Prostate gland (tissue), 2 donors: ENCODE results near the gene RIC8B.

Source experiments
- CTCF ChIP-seq, 4 experiments: fragments of 200-600 bp in 2 of 4; fragments of 450-650 bp in 2 of 4; sonication (generic) in 2 of 4; IDR thresholded peaks; 1 replicate in 3 of 4; 2 replicates in 1 of 4; pipeline ENCODE4 v1.5.1; 2016 to 2019; ENCODE audit warnings: antibody characterized with exemption in 4 of 4, mild to moderate bottlenecking in 2 of 4, moderate library complexity in 2 of 4
- POLR2A ChIP-seq: fragments of 450-650 bp; IDR thresholded peaks from one replicate; pipeline ENCODE4 v1.6.1; 2016; ENCODE audit warnings: antibody characterized with exemption, mild to moderate bottlenecking
- POLR2AphosphoS5 ChIP-seq: sonication (generic); formaldehyde crosslinking; IDR thresholded peaks from one replicate; pipeline ENCODE4 v1.6.1; 2017; ENCODE audit warnings: antibody characterized with exemption

- no peak for TF ChIP-seq CTCF (IDR thresholded peaks at IDR 0.05)
- no peak for TF ChIP-seq POLR2A
- TF ChIP-seq POLR2AphosphoS5, result no peak
These were observed 159.8 kb downstream of the RIC8B start for GRCh38 chr12:106934277-106934676.
